ENCODE data around the gene NFATC1. TPM values are rescaled to one million over a fixed set of nuclear protein-coding genes. Genes with fewer than 3 reads are reported as not detected.

The NFATC1 gene
- total and polyA plus RNA-seq, 2 donors (not counting 1 experiment from before 2014, with no cell fraction given): 0.92 to 4.3 TPM

- no peaks in the 10 kb centered on the region for H3K79me2 ChIP-seq (ENCODE audit: control insufficient read depth, insufficient read depth, low read length)
- H3K9ac ChIP-seq (ENCODE audit: insufficient read depth, low read length): no peak overlapping the region
- H3K36me3 ChIP-seq (ENCODE audit: control insufficient read depth, insufficient read depth, low read length): no peaks in the 10 kb centered on the region
- TF ChIP-seq, protein P1, sequence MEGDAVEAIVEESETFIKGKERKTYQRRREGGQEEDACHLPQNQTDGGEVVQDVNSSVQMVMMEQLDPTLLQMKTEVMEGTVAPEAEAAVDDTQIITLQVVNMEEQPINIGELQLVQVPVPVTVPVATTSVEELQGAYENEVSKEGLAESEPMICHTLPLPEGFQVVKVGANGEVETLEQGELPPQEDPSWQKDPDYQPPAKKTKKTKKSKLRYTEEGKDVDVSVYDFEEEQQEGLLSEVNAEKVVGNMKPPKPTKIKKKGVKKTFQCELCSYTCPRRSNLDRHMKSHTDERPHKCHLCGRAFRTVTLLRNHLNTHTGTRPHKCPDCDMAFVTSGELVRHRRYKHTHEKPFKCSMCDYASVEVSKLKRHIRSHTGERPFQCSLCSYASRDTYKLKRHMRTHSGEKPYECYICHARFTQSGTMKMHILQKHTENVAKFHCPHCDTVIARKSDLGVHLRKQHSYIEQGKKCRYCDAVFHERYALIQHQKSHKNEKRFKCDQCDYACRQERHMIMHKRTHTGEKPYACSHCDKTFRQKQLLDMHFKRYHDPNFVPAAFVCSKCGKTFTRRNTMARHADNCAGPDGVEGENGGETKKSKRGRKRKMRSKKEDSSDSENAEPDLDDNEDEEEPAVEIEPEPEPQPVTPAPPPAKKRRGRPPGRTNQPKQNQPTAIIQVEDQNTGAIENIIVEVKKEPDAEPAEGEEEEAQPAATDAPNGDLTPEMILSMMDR (conservative IDR thresholded peaks at IDR 0.05 in 1 of 2, IDR thresholded peaks at IDR 0.05 in 1 of 2; ENCODE audit: low read depth in 1 of 2, low read length in 2 of 2): no peak
- no peak for TF ChIP-seq EZH2 (IDR thresholded peaks at IDR 0.05; ENCODE audit: low read length, missing control alignments)
- H3K4me3 ChIP-seq (replicated peaks in 1 of 4; ENCODE audit: control extremely low read depth in 1 of 4, insufficient read depth in 1 of 4, low read depth in 3 of 4, low read length in 4 of 4): no peak overlapping the region
- no peaks in the 10 kb centered on the region for H3K9me3 ChIP-seq (ENCODE audit: control insufficient read depth, insufficient read depth, low read depth, low read length)
- H3K4me2 ChIP-seq (ENCODE audit: extremely low read depth, insufficient read depth, low read length): no peak overlapping the region
- no peak for DNase-seq (ENCODE audit: low read depth in 2 of 2)
- no peak overlapping the region for H2AFZ ChIP-seq (ENCODE audit: low read length)
- H3K4me1 ChIP-seq (ENCODE audit: control insufficient read depth, extremely low read depth, insufficient read depth, low read length): no peaks in the 10 kb centered on the region
- no peaks in the 10 kb centered on the region for H3K27me3 ChIP-seq (ENCODE audit: control insufficient read depth, insufficient read depth, low read length)
- no peak overlapping the region for H3K27ac ChIP-seq (ENCODE audit: insufficient read depth, low read length)
- no peaks in the 10 kb centered on the region for H4K20me1 ChIP-seq (ENCODE audit: control insufficient read depth, extremely low read depth, insufficient read depth, low read length)
These were observed 24.5 kb downstream of the NFATC1 start for GRCh38 chr18:79420033-79420745.

DNA sequence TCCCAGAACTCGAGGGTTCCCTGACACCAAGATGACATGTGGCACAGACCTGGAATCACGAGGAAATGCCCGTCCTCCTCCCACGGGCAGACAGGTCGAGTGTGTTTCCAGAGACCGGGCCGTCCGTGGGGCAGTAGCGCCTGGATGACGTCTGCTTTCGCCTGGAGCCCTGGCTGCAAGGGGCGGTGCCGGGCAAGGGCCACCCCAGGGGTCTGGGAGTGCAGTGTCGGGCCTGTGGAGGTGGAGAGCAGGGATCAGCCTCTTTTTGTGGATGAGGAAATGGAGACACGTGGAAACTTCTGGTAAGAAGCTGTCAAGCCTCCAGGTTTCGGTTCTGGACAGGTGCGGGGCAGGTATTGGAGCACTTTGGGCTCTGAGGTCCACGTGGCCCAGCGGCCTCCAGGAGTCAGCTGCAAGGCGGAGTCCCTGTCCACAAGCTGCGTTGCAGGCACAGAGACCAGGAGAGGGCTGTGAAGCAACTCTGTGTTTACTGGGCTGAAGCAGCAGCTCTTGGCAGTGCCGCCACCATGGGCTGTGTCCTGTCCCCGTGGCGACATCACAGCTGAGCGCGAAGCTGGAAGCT is 25.6 kb downstream of the NFATC1 start:
- H3K4me3 ChIP-seq (replicated peaks in 1 of 4; ENCODE audit: control extremely low read depth in 1 of 4, insufficient read depth in 1 of 4, low read depth in 3 of 4, low read length in 4 of 4): no peak overlapping the region
- TF ChIP-seq EZH2 (IDR thresholded peaks at IDR 0.05; ENCODE audit: low read length, missing control alignments): no peak
- TF ChIP-seq, protein P1 (conservative IDR thresholded peaks at IDR 0.05 in 1 of 2, IDR thresholded peaks at IDR 0.05 in 1 of 2; ENCODE audit: low read depth in 1 of 2, low read length in 2 of 2): no peak
- H2AFZ ChIP-seq (ENCODE audit: low read length): no peak overlapping the region
- no peaks in the 10 kb centered on the region for H4K20me1 ChIP-seq (ENCODE audit: control insufficient read depth, extremely low read depth, insufficient read depth, low read length)
- H3K27me3 ChIP-seq (ENCODE audit: control insufficient read depth, insufficient read depth, low read length): no peaks in the 10 kb centered on the region
- H3K4me2 ChIP-seq (ENCODE audit: extremely low read depth, insufficient read depth, low read length): no peak overlapping the region
- H3K9ac ChIP-seq (ENCODE audit: insufficient read depth, low read length): no peak overlapping the region
- no peak for DNase-seq (ENCODE audit: low read depth in 2 of 2)
- H3K9me3 ChIP-seq (ENCODE audit: control insufficient read depth, insufficient read depth, low read depth, low read length): no peaks in the 10 kb centered on the region
- no peaks in the 10 kb centered on the region for H3K79me2 ChIP-seq (ENCODE audit: control insufficient read depth, insufficient read depth, low read length)
- no peaks in the 10 kb centered on the region for H3K4me1 ChIP-seq (ENCODE audit: control insufficient read depth, extremely low read depth, insufficient read depth, low read length)
- no peak overlapping the region for H3K27ac ChIP-seq (ENCODE audit: insufficient read depth, low read length)
- no peaks in the 10 kb centered on the region for H3K36me3 ChIP-seq (ENCODE audit: control insufficient read depth, insufficient read depth, low read length)

DNA sequence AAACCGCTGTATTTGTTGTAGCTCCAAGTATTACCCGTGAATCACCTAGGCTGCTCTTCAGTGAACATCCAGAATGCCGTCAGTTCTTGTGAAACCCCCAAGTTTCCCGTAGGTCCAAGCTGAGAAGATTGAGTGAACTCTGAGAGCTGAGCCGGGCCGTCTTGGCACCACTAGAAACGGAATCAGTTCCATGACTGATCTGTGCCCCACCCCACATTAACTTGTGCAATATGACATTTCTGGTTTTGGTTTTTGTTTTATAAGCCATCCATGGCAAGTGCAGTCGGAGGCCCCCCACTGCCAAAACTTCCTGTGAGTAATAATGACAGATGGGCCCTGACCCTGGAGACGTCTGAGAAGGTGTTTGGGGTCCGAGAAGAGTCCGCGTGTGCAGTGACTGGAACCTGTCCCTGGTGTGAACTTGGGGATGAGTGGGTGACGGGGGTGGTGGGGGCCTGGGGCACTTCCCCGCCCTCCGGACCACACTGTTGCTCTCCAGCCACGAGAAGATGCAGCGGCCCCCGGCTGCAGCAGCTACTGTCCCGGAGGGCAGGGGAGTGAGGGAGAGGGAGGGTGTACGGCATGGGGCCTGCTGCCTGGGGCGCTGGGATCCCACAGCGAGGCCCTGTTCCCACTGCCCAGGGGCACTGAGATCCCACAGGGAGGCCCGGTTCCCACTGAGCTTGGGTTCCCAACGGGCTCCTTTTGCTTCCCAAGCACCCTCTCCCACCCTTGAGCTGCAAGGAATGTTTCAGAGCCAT is 26.5 kb downstream of the NFATC1 start:
- H4K20me1 ChIP-seq (ENCODE audit: control insufficient read depth, extremely low read depth, insufficient read depth, low read length): no peaks in the 10 kb centered on the region
- H3K27me3 ChIP-seq (ENCODE audit: control insufficient read depth, insufficient read depth, low read length): no peaks in the 10 kb centered on the region
- H3K9me3 ChIP-seq (ENCODE audit: control insufficient read depth, insufficient read depth, low read depth, low read length): no peaks in the 10 kb centered on the region
- H3K27ac ChIP-seq (ENCODE audit: insufficient read depth, low read length): no peak overlapping the region
- no peak overlapping the region for H3K4me2 ChIP-seq (ENCODE audit: extremely low read depth, insufficient read depth, low read length)
- TF ChIP-seq, protein P1 (conservative IDR thresholded peaks at IDR 0.05 in 1 of 2, IDR thresholded peaks at IDR 0.05 in 1 of 2; ENCODE audit: low read depth in 1 of 2, low read length in 2 of 2): no peak
- no peak for TF ChIP-seq EZH2 (IDR thresholded peaks at IDR 0.05; ENCODE audit: low read length, missing control alignments)
- H3K79me2 ChIP-seq (ENCODE audit: control insufficient read depth, insufficient read depth, low read length): no peaks in the 10 kb centered on the region
- no peaks in the 10 kb centered on the region for H3K4me1 ChIP-seq (ENCODE audit: control insufficient read depth, extremely low read depth, insufficient read depth, low read length)
- H3K9ac ChIP-seq (ENCODE audit: insufficient read depth, low read length): no peak overlapping the region
- DNase-seq (ENCODE audit: low read depth in 2 of 2): peak; percentile 18 to 69
- H3K4me3 ChIP-seq (replicated peaks in 1 of 4; ENCODE audit: control extremely low read depth in 1 of 4, insufficient read depth in 1 of 4, low read depth in 3 of 4, low read length in 4 of 4): no peak overlapping the region
- H2AFZ ChIP-seq (ENCODE audit: low read length): no peak overlapping the region
- no peaks in the 10 kb centered on the region for H3K36me3 ChIP-seq (ENCODE audit: control insufficient read depth, insufficient read depth, low read length)
